ENCODE measurements around the gene ALOX12B. TPM values are rescaled to one million over a fixed set of nuclear protein-coding genes. Genes with fewer than 3 reads are reported as not detected.

Gene ALOX12B
- polyA plus RNA-seq, 1 of the 3 experiments (the other 2 are of a cell fraction), result 0.20 TPM

DNA sequence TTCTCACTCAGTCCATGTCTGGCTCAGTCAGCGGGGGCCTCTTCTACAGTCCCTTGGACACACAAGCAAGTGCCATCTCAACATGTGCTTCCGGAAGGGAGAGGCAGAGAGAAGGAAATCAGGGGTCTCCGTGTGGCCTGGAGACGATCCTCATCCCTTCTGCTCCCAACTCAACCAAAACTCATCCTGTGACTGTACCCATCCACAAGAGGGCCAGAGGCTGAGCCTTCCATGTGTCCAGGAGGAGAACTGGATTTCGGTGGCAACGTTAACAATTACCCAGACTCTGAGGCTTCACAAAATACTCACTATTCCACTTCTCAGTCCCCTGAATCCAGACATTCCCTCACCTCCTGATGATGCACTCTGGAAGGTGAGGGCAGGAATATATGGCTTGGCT, 7.8 kb upstream of the ALOX12B start (continued):
- no peak for TF ChIP-seq NFIC (IDR thresholded peaks at IDR 0.05; ENCODE audit: borderline replicate concordance)
- no peak for TF ChIP-seq JUND (IDR thresholded peaks at IDR 0.05)
- no peak for TF ChIP-seq RAD21 (IDR thresholded peaks at IDR 0.05; ENCODE audit: low read length)
- no peak for TF ChIP-seq SMC3 (IDR thresholded peaks at IDR 0.05; ENCODE audit: low read depth, low read length)
- TF ChIP-seq, protein P1, sequence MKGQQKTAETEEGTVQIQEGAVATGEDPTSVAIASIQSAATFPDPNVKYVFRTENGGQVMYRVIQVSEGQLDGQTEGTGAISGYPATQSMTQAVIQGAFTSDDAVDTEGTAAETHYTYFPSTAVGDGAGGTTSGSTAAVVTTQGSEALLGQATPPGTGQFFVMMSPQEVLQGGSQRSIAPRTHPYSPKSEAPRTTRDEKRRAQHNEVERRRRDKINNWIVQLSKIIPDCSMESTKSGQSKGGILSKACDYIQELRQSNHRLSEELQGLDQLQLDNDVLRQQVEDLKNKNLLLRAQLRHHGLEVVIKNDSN (IDR thresholded peaks at IDR 0.05; ENCODE audit: borderline replicate concordance, low read depth), result no peak
- TF ChIP-seq ELF1 (IDR thresholded peaks at IDR 0.05), result no peak
- no peak for TF ChIP-seq FOXJ3 (CRISPR knock-in tag; IDR thresholded peaks at IDR 0.05)

DNA sequence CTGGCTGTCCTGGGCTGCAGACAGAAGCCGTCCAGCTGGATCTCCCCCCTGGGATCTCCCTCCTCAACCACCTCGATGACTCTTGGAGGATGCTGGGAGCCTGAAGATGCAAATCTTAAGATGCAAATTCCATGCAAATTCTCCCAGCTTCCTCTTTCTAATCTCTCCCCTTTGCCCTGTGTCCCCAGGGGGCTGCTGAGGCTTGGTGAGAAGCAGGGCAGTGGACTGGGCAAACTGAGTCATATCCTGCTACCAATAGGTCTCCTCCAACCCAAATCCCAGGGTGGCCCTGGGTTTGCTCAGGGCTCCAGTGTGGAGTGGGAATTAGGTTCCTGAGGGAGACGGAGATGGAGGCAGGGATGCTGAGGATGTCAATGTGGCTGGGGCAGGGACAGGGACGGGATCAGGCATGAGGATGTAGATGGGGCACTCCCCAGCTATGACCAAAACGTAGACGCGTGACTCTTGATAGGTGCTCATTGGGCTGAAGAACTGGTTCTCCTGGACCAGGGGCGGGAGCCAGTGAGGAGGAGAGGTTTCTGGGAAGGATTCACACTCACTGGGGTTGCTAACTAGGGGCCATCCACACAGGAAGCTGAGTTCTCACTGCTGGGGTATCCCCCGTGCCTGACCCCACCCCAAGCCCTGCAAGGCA, 3.6 kb upstream of the ALOX12B start:
- H3K9ac ChIP-seq, result no peak overlapping the region
- no peaks in the 10 kb centered on the region for H3K9me3 ChIP-seq
- H3K27ac ChIP-seq (ENCODE audit: low read depth in 2 of 2, low read length in 1 of 2), result no peak overlapping the region
- H3K9me2 ChIP-seq, result no peaks in the 10 kb centered on the region
- H3K27me3 ChIP-seq (ENCODE audit: insufficient read depth), result peaks cover 62% of the 10 kb centered on the region; the same call in 1 of the 2 replicates
- H2AFZ ChIP-seq (ENCODE audit: low read depth), result no peak overlapping the region
- TF ChIP-seq EZH2phosphoT487 (IDR thresholded peaks at IDR 0.05; ENCODE audit: borderline replicate concordance, low read depth), result no peak
- TF ChIP-seq GABPA (IDR thresholded peaks at IDR 0.05; ENCODE audit: low read depth), result no peak
- H3K4me1 ChIP-seq (ENCODE audit: control insufficient read depth in 1 of 2, insufficient read depth in 2 of 2, low read depth in 1 of 2, low read length in 1 of 2), result no peaks in the 10 kb centered on the region
- no peaks in the 10 kb centered on the region for H3K79me2 ChIP-seq (ENCODE audit: insufficient read depth)
- H3K4me2 ChIP-seq, result no peak overlapping the region
- H3K4me3 ChIP-seq (ENCODE audit: low read depth in 2 of 2, low read length in 1 of 2), result no peak overlapping the region
- POLR2A ChIA-PET, result no interaction called here
- CTCF ChIA-PET, result interaction anchor here (1.5 to 13.4 kb wide), 6 partner anchors 9 to 32 kb away, joined by 4 to 298 read pairs (median 50); partner anchors contain the start of gene ALOXE3
- no peaks in the 10 kb centered on the region for H3K36me3 ChIP-seq (replicated peaks in 1 of 2; ENCODE audit: control insufficient read depth in 1 of 2, insufficient read depth in 2 of 2, low read length in 1 of 2)
- DNase-seq, result no peak
- H4K20me1 ChIP-seq (ENCODE audit: insufficient read depth), result no peaks in the 10 kb centered on the region
- H3F3A ChIP-seq (replicated peaks; ENCODE audit: insufficient read depth), result no peaks in the 10 kb centered on the region
- WGBS (ENCODE audit: low lambda C conversion rate), result 22% methylated on average over 8 of the region's 9 CpGs

DNA sequence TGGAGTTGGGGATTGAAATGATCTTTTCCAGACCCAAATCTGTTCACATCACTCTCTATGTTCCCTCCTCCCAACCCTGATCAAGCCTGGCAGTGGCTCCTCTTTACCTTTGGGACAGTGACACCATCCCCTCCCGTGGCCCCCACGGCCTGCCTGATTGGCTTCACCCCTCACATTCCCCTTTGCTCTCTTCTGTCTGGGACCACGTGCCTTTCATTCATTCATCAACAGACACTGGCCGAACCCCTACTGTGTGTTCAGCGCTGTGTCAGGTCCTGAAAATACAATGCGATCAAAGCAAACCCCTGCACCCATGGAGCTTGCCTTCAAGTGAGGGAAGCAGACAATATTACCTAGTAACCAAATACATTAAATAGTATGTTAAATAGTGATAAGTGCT, 2.2 kb upstream of the ALOX12B start:
- Histone ChIP-seq H4K20me1 (ENCODE audit: insufficient read depth) (no peaks in the 10 kb centered on the region), H2AFZ (ENCODE audit: low read depth) (no peak overlapping the region), H3K27me3 (ENCODE audit: insufficient read depth) (peaks cover 59% of the 10 kb centered on the region; the same call in 1 of the 2 replicates), H3K4me2 (no peak overlapping the region), H3K9ac (no peak overlapping the region), H3K4me1 (ENCODE audit: control insufficient read depth in 1 of 2, insufficient read depth in 2 of 2, low read depth in 1 of 2, low read length in 1 of 2) (no peaks in the 10 kb centered on the region), H3K27ac (ENCODE audit: low read depth in 2 of 2, low read length in 1 of 2) (no peak overlapping the region), H3K9me2 (no peaks in the 10 kb centered on the region), H3F3A (replicated peaks; ENCODE audit: insufficient read depth) (no peaks in the 10 kb centered on the region), H3K4me3 (ENCODE audit: low read depth in 2 of 2, low read length in 1 of 2) (no peak overlapping the region), H3K36me3 (replicated peaks in 1 of 2; ENCODE audit: control insufficient read depth in 1 of 2, insufficient read depth in 2 of 2, low read length in 1 of 2) (no peaks in the 10 kb centered on the region), H3K9me3 (no peaks in the 10 kb centered on the region), H3K79me2 (ENCODE audit: insufficient read depth) (no peaks in the 10 kb centered on the region)
- TF ChIP-seq, protein P2, sequence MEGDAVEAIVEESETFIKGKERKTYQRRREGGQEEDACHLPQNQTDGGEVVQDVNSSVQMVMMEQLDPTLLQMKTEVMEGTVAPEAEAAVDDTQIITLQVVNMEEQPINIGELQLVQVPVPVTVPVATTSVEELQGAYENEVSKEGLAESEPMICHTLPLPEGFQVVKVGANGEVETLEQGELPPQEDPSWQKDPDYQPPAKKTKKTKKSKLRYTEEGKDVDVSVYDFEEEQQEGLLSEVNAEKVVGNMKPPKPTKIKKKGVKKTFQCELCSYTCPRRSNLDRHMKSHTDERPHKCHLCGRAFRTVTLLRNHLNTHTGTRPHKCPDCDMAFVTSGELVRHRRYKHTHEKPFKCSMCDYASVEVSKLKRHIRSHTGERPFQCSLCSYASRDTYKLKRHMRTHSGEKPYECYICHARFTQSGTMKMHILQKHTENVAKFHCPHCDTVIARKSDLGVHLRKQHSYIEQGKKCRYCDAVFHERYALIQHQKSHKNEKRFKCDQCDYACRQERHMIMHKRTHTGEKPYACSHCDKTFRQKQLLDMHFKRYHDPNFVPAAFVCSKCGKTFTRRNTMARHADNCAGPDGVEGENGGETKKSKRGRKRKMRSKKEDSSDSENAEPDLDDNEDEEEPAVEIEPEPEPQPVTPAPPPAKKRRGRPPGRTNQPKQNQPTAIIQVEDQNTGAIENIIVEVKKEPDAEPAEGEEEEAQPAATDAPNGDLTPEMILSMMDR (IDR thresholded peaks at IDR 0.05), result no peak
- TF ChIP-seq, protein P3, sequence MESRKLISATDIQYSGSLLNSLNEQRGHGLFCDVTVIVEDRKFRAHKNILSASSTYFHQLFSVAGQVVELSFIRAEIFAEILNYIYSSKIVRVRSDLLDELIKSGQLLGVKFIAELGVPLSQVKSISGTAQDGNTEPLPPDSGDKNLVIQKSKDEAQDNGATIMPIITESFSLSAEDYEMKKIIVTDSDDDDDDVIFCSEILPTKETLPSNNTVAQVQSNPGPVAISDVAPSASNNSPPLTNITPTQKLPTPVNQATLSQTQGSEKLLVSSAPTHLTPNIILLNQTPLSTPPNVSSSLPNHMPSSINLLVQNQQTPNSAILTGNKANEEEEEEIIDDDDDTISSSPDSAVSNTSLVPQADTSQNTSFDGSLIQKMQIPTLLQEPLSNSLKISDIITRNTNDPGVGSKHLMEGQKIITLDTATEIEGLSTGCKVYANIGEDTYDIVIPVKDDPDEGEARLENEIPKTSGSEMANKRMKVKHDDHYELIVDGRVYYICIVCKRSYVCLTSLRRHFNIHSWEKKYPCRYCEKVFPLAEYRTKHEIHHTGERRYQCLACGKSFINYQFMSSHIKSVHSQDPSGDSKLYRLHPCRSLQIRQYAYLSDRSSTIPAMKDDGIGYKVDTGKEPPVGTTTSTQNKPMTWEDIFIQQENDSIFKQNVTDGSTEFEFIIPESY (IDR thresholded peaks at IDR 0.05; ENCODE audit: borderline replicate concordance, low read depth), result no peak
- TF ChIP-seq JUND (IDR thresholded peaks at IDR 0.05) (no peak), FOXJ3 (CRISPR knock-in tag; IDR thresholded peaks at IDR 0.05) (no peak), TCF12 (IDR thresholded peaks at IDR 0.05) (no peak), FOXM1 (IDR thresholded peaks at IDR 0.05; ENCODE audit: low read depth) (no peak), EP300 (IDR thresholded peaks at IDR 0.05; ENCODE audit: borderline replicate concordance in 1 of 2, low read depth in 1 of 2, low read length in 1 of 2) (no peak), SIN3A (IDR thresholded peaks at IDR 0.05; ENCODE audit: borderline replicate concordance, low read depth, low read length) (no peak), CHD2 (IDR thresholded peaks at IDR 0.05; ENCODE audit: low read length, partially characterized antibody) (no peak), EZH2phosphoT487 (IDR thresholded peaks at IDR 0.05; ENCODE audit: borderline replicate concordance, low read depth) (no peak)
- DNase-seq, result no peak
- WGBS (ENCODE audit: low lambda C conversion rate), result 32% methylated on average over 6 of the region's 6 CpGs
- ChIA-PET POLR2A (no interaction called here), CTCF (interaction anchor here (1.1 to 13.4 kb wide), 6 partner anchors 10 to 99 kb away, joined by 3 to 298 read pairs (median 47); partner anchors contain the start of gene ALOXE3)
